Liver (tissue), 3 donors: ENCODE data around the gene KIF15.

ENCODE experiments used
- ATF3 ChIP-seq: IDR thresholded peaks from 2 replicates; pipeline ENCODE4 v1.6.1; 2016; ENCODE audit warnings: antibody characterized with exemption
- FOXA1 ChIP-seq: IDR thresholded peaks from 2 replicates; pipeline ENCODE4 v1.6.1; 2016; ENCODE audit warnings: antibody characterized with exemption
- HNF4A ChIP-seq, 2 donors: conservative IDR thresholded peaks; 2 replicates each; pipeline ENCODE4 v1.6.1; 2016; ENCODE audit warnings: antibody characterized with exemption in 2 of 2, mild to moderate bottlenecking in 2 of 2
- JUND ChIP-seq, 2 donors: IDR thresholded peaks; 2 replicates each; pipeline ENCODE4 v1.6.1; 2016; ENCODE audit warnings: antibody characterized with exemption in 2 of 2
- MAX ChIP-seq: IDR thresholded peaks from 2 replicates; pipeline ENCODE4 v1.6.1; 2016; ENCODE audit warnings: antibody characterized with exemption
- RAD21 ChIP-seq, 2 donors: IDR thresholded peaks; 2 replicates each; pipeline ENCODE4 v1.6.1; 2016; ENCODE audit warnings: antibody characterized with exemption in 2 of 2, mild to moderate bottlenecking in 2 of 2
- RXRA ChIP-seq, 2 donors: IDR thresholded peaks; 2 replicates each; pipeline ENCODE4 v1.6.1; 2017 to 2018; ENCODE audit warnings: antibody characterized with exemption in 2 of 2, mild to moderate bottlenecking in 1 of 2
- TAF1 ChIP-seq: conservative IDR thresholded peaks from 2 replicates; pipeline ENCODE4 v1.6.1; 2016; ENCODE audit warnings: antibody characterized with exemption, mild to moderate bottlenecking
- YY1 ChIP-seq: IDR thresholded peaks from 2 replicates; pipeline ENCODE4 v1.6.1; 2016; ENCODE audit warnings: antibody characterized with exemption, mild to moderate bottlenecking
- TF ChIP-seq, protein P1 (sequence below): fragments of 150-350 bp; IDR thresholded peaks from 2 replicates; pipeline ENCODE4 v1.5.1; 2017; ENCODE audit warnings: improper control_type of control experiment, low read depth, low read length; ENCODE audit not compliant: missing input control
- donor health status: healthy.
- donor health status: healthy.

- TF ChIP-seq, protein P1, sequence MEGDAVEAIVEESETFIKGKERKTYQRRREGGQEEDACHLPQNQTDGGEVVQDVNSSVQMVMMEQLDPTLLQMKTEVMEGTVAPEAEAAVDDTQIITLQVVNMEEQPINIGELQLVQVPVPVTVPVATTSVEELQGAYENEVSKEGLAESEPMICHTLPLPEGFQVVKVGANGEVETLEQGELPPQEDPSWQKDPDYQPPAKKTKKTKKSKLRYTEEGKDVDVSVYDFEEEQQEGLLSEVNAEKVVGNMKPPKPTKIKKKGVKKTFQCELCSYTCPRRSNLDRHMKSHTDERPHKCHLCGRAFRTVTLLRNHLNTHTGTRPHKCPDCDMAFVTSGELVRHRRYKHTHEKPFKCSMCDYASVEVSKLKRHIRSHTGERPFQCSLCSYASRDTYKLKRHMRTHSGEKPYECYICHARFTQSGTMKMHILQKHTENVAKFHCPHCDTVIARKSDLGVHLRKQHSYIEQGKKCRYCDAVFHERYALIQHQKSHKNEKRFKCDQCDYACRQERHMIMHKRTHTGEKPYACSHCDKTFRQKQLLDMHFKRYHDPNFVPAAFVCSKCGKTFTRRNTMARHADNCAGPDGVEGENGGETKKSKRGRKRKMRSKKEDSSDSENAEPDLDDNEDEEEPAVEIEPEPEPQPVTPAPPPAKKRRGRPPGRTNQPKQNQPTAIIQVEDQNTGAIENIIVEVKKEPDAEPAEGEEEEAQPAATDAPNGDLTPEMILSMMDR, result no peak
- no peak for TF ChIP-seq MAX
- TF ChIP-seq TAF1, result no peak
- TF ChIP-seq YY1, result no peak
- TF ChIP-seq RXRA (IDR thresholded peaks at IDR 0.05), result no peak
- TF ChIP-seq FOXA1, result no peak
- TF ChIP-seq RAD21 (IDR thresholded peaks at IDR 0.05), result no peak
- TF ChIP-seq JUND (IDR thresholded peaks at IDR 0.05), result no peak
- no peak for TF ChIP-seq HNF4A (conservative IDR thresholded peaks at IDR 0.05)
- TF ChIP-seq ATF3, result no peak
Observed at GRCh38 chr3:44833394-44833793, 71.8 kb downstream of the KIF15 start.
